HG03432 (cell line): ENCODE data around the gene CAPN11.

Source experiments
- ATAC-seq: cut with Tn5 transposase; IDR thresholded peaks from one replicate; pipeline ENCODE4 v1.9.1; 2021; ENCODE audit warnings: mild to moderate bottlenecking, moderate library complexity; ENCODE audit not compliant: unreplicated experiment

CAPN11 gene

DNA sequence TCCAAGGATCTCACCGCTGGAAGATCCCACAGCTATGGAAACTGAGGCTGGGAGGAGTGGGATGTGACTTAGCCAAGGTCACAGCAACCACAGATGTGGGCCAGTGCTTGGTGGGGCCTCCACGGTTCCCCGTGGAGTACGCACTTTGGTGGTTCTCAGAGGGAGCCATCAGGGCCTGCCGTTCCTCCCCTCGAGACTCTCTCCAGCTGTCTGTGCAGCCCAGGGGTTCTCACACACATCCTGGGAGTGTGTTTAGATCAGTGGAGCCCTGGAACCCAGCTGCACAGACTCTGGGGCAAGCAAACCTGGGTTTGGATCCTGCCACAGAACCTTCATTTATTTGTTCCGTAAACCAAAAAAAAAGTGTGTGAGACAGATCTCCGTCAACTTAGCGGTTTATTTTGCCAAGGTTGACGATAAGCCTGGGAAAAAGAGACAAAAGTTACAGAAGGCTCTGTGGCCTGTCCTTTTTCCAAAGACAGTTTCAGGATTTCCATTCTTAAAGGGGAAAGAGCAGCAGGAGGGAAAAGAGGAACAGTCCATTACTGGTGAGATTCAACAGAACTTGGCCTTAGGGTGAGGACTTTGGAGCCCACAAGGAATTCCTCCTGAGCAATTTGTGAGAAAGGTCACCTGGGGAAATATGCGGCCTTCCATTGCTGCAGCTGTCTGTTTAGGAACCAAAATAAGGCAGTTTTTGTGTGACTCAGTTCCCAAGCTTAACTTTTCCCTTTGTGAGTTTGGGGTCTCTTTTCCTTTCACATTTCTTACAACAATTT lies 44.5 kb downstream of the CAPN11 start:
- ATAC-seq = no peak

DNA sequence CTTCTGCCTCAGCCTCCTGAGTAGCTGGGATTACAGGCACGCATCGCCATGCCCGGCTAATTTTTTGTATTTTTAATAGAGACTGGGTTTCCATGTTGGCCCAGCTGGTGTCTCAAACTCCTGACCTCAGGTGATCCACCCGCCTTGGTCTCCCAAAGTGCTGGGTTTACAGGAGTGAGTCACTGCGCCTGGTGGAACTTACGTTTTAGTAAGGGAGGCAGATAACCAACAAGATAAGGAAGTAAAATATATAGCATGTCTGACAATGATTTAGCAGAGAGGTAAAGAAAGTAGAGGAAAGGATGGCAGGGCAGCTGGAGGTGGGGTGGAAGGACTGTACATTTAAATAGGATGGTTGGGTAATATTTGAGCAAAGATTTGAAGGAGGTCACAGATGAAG lies 45.3 kb downstream of the CAPN11 start:
- no peak for ATAC-seq

DNA sequence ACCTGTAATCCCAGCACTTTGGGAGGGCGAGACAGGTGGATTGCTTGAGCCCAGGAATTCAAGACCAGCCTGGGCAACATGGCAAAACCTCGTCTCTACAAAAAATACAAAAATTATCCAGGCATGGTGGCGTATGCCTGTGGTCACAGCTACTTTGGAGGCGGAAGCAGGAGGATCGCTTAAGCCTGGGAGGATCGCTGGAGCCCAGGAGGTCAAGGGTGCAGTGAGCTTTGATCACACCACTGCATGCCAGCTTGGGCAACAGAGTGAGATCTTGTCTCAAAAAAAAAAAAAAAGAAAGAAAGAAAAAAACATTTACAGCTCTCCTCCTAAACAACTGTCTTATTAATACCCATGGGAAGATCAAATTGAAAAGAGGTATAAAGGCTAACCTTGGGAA lies 49.3 kb downstream of the CAPN11 start:
- no peak for ATAC-seq

DNA sequence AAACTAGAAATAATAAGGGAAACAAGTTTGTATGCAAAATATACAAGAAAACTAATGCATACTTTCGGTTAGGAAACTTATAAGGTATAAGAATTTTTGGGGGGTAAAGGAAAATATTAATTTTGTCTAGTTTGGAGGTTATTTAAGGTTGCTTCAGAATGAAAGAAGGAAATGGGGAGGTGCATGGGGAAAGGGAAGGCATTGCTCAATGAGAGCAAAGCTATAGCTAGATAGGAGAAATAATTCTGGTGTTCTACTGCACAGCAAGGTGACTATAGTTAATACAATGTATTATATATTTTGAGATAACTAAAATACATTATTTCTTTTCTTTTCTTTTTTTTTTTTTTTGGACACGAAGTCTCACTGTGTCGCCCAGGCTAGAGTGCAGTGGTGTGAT lies 52.7 kb downstream of the CAPN11 start:
- ATAC-seq = no peak

DNA sequence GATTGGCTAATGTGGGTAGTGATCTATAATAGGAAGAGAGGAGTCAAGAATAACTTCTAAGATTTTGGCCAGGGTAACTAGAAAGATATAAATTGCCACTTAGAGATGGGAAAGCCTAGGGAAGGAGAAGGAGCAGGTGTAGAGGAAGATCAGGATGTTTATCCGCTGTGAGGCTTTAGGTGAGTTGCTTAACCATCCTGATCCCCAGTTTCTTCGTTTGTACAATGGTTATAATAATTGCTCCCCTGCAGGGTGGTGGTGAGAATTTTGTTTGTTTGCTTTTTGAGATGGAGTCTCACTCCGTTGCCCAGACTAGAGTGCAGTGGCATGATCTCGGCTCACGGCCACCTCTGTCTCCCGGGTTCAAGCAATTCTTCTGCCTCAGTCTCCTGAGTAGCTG lies 55.7 kb downstream of the CAPN11 start:
- ATAC-seq = no peak

DNA sequence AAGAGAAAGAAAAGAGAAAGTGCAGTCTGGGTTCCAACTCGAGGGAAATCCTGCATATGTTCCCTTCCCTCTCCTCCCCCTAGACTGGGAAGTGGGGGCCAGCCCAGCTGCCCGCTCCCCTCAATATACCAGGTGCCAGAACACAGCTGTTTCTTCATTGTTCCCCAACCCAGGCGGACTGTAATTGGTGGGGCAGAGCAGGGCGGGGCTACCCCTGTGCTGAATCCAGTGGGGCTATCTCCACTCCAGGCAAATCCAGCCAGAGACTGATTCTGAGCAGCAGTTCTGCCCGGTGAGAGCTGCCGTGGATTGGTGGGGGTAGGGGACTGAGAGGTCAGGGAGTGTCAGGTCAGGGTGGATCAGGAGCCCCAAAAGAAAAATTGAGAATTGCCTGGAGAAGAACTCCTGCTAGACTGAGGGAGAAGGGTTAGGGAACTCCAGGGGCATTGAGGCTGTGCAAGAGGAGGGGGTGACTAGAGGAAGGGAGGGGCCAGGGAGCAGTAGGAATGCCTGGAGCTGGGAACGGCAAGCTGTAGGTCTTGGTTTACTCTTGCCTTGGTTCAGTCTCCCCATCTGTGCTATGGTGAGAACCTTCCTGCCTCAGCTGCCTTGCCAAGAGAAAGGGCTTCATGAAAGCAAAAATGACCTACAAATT lies 58.2 kb downstream of the CAPN11 start, which contains the start of gene MYMX:
TSS of gene MYMX (plus strand) at position 250 of the 655 bp plus-strand sequence. CDS start 546 bp downstream, outside the sequence.
- ATAC-seq = no peak

DNA sequence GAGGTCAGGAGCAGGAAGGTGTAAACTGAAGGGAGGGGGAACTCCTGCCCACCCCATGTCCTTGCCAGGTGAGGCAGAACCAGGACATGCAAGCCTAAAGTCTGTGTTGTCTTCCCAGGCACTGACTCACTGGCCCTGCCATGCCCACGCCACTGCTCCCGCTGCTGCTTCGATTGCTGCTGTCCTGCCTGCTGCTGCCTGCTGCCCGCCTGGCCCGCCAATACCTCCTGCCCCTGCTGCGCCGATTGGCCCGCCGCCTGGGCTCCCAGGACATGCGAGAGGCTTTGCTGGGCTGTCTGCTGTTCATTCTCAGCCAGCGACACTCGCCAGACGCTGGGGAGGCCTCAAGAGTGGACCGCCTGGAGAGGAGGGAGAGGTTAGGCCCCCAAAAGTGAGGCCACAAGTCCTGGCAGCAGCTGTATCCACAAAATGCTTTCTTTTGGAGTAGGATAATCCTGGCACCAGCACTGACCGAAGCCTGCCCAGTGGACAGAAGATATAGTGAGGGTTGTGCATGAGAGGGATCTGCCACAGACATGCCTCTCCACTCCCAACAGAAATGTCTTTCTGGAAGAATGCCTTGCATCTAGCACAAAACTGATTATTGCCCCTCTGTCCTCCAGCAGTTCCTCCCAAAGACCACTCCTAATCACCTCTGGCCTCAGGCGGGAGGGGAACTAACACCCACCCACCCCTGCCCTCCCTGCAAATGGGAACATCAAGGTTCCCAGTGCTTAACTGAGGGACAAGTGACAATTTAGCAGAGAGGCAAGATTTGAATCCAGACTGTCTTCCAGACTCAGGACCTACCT lies 58.9 kb downstream of the CAPN11 start:
- no peak for ATAC-seq

DNA sequence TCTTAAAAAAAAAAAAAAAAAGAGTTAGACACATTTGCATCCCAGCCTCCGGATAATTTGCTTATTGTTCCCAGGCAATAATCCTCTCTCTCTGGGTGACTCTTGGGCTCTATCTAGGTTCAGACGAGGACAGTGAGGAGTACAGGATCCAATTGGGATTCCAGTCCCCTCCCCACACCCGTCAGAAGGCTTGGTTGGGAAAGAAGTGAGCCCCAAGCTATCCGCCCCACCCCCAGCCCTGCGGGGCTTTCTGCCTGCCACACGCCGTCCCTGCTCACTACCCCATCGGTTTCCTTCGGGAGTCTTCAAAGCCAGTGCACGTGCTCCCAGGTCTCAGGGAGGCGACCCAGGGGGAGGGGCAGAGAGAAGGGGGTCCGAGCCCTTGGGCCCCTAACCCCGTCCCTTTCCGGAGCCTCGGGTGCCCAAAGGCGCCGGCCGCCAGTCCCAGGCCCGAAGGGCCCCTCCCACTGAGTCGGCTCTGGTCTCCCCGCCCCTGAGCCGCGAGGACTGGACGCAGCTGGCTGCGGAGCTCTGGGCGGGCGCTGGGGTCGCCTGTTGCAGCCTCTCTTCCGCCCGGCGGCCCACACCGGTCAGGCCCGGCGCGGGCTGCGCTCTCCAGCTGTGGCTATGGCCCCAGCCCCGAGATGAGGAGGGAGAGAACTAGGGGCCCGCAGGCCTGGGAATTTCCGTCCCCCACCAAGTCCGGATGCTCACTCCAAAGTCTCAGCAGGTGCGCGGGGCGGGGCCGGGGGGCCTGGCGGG lies 60.6 kb downstream of the CAPN11 start:
- ATAC-seq = peak; percentile 57

DNA sequence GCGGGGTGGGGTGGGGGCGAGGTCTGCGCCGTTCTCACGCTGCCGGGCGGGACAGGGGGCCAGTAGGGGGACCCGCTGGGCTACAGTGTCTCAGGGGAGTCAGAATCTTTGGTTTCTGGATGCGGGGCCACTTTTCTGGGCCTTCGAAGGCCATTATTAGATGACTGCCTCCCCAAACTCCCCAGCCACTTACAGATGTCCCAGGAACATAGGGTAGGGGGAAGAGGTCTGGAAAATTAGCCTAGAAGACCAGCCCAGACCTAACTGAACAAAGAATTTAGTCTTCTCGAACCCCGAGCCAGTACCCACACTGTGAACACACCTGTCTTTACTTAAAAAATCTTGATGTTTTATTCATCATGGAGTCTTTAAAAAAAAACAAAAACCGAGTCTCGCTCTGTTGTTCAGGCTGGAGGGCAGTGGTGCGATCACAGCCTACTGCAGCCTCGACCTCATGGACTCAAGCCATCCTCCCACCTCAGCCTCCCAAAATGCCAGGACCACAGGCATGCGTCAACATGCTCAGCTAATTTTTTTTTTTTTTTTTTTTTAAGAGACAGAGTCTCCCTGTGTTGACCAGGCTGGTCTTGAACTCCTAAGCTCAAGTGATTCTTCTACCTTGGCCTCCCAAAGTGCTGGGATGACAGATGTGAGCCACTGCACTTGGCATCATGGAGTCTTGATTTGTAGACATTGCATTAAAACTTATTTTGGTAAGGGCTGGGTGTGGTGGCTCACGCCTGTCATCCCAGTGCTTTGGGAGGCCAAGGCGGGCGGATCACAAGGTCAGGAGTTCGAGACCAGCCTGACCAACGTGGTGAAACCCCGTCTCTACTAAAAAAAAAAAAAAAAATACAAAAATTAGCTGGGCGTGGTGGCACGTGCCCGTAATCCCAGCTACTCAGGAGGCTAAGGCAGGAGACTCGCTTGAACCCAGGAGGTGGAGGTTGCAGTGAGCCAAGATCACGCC lies 61.5 kb downstream of the CAPN11 start:
- no peak for ATAC-seq

DNA sequence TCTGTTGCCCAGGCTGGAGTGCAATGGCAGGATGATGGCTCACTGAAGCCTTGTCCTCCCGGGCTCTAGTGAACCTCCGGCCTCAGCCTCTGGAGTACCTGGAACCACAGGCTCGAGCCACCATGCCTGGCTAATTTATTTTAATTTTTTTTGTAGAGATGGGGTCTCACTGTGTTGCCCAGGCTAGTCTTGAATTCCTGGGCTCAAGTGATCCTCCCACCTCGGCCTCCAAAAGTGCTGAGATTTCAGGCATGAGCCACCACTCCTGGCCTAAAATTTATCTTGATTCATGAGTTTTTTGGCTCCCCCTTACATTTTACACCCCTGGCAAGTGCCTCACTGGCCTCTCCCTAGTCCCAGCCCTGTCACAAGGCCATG lies 62.3 kb downstream of the CAPN11 start:
- no peak for ATAC-seq

DNA sequence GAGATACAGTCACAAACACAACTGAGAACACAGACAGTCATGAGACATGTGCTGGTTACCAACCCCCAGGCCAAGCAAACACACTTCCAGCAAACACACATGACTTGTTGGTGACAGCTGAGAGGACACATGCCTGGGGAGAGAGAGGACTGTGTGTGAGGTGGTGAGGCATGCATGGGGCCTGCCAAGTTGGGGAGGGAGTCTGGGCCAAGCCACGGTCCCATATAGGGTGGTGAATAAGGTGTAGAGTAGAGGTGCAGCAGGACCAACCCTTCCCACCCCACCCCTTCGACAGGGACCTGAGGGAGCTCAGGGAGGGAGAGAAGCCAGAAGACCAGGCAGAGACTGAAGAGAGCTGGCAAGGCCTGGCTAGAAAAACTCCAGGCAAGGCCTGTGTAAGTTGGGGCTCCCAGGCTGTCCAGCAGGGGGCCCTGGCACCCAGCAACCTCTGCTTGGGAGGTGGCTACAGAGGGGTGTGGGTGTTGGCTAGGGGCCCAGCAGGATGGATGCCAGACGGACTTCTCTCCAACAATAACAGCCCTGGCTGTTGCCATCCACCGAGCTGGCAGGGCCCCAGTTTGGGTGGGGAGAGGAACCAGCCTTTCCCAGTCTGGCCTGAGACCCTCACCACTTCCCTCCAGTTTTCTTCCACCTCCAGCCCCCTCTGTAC lies 62.8 kb downstream of the CAPN11 start:
- peak; percentile 38 for ATAC-seq

DNA sequence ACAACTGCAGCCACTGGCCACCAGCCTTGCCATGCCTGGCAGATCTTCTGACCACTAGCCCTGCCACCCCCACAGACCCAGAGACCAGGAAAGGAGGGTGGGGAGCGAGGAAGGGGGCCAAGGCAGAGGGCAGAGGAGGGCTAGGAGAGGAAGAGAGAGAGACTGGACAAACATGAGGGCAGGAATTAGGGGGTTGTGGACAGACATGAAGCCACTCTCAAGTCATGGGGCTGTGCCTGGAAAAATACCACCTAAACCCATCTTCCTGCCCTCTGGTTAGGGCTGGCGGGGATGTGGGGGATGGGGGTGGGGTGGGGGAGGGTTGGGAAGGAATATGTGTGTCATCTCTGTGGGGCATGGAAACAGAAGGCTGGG lies 63.3 kb downstream of the CAPN11 start:
- no peak for ATAC-seq

DNA sequence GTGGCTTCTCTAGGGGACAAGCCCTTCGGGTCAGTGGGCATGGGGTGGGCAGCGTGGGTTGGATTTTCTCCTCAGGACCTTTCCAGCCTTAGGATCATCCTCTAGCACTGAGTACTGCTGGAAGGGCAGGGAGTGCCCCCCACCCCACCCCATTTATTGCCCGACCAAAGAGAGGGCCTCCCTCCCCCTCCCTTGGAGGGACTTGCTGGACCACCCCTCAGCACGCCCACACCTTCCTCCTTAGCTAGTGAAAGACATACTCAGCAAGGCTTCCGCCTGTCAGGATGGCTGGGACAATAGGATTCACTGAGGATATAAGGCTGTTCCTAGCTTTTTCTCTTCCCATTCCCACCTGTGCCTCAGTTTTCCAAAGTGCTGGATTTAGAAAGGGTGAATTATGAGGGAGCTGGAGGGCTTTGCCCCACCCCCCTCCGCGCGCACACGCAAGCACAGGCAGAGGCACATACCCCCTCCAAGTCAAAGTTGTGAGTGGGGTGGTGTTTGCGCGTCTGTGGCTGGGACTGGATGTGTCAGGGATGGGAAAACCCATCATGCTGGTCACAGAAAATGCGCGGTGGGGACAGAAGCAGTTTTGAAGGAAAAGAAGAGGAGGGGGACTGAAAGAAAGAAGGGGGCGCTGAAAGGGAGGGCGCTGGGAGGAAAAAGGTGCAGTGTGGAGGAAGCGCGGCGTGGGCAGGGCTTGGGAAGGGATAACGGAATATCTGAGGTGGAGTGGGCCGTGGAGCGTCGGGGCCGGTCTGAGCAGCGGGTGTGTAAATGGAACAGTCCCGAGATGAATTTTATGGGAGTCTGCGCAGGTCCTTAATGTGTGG lies 64.1 kb downstream of the CAPN11 start:
- ATAC-seq = peak; percentile 2

DNA sequence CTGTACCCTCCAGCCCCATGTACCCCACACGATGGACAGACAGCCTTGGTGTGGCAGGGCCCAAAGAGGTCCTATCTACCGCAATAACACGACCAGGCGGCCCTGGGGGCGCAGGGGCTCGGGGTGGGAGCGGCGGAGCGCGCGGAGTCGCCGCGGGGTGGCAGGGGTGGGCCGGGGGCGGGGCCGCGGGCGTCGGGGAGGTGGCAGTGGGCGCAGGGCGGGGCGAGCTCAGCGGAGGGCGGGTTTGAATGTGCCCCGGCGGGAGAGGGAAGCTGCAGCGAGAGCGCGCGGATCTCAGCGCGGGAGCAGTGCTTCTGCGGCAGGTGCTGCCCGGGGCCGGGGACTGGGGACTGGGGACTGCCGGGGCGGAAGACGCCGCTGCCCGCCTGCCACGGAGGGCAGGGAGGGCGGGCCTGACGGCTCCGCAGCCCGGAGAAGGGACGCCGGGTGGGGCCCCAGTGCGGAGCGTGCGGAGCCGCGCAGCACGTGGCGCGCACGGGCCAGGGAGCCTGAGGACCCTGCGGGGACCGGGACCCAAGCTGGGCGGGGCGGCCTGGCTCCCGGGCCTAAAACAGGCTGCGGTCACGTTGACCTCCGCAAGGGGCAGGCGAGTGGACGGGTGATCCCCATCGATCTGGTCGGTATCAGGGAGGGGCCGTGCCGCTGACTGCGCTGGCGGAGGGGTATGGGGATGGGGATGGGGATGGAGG lies 64.9 kb downstream of the CAPN11 start, which contains the start of gene SLC29A1:
TSS of gene SLC29A1 (plus strand) at position 277 of the 710 bp plus-strand sequence. CDS start 3,719 bp downstream, outside the sequence.
- peak; percentile 57 for ATAC-seq

DNA sequence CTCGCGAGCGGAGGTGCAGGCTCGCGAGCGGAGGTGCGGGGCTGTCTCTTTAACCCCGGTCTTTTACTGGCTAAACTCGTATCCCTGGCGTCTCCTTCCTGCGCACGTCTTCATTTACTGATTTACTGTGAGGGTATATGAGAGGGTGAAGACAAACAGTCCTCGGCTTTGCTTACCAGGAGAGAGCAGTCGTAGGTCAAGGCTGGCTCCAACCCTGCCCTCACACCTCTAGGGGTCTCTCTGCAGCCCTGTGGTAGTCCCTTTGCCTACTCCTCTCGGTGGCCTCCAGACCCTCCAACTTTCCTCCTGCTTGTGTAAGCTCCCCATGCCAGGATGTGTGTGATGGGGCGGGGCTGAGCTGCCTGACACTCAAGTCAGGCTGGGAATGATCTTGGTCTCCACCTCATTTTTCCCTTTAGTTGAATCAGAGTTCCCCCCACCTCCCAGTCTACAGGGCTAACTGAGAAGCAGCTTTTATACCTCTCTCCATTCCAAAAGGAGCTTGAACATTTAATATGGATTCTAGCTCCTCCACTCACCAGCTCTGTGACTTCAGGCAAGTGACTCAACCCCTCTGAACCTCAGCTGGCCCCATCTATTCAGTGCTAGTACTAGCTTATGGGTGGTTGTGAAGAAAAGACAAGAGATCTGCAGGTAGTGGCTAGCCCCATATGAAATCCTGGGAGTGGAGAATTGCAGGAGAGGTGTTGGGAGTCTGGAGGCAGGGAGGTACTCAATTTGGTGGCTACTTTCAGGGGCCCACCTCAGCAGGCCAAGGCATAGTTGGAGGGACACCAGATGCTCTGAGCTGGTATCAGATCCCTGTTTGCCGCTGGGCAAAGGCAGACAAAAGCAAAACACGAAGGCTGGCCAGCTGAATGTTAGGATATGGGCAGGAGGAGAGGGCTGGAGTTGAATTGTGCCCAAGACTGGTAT lies 65.7 kb downstream of the CAPN11 start:
- peak; percentile 4 for ATAC-seq

DNA sequence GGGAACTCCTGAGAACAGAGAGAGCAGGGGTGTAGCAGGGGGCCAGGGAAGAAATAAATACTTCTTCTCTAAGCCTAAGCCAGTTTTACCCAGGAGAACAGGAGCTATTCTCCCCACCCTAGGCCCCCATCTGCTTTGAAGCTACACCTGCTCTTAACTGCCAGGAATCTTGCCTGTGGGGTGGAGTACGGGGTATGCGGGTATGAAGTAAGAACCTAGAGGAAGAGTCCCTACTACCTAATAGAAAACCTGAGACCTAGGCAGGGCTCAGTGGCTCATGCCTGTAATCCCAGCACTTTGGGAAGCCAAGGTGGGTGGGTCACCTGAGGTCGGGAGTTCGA lies 66.3 kb downstream of the CAPN11 start:
- no peak for ATAC-seq
